HUES64 (cell line): ENCODE data around the gene MTA1.

Experiments used
- H3K27ac ChIP-seq: 2 replicates; pipeline ENCODE4 v1.7.0; 2013; ENCODE audit warnings: low read depth, low read length, inconsistent platforms
- H3K27me3 ChIP-seq: 2 replicates; pipeline ENCODE4 v1.6.1; 2013; ENCODE audit warnings: mild to moderate bottlenecking, low read length; ENCODE audit not compliant: insufficient read depth
- H3K36me3 ChIP-seq: 2 replicates; pipeline ENCODE4 v1.6.1; 2013; ENCODE audit warnings: mild to moderate bottlenecking, low read length; ENCODE audit not compliant: insufficient read depth
- H3K4me1 ChIP-seq: 2 replicates; pipeline ENCODE4 v1.6.1; 2013; ENCODE audit warnings: mild to moderate bottlenecking, low read length, moderate library complexity; ENCODE audit not compliant: insufficient read depth
- H3K4me3 ChIP-seq: 2 replicates; pipeline ENCODE4 v1.5.1; 2013; ENCODE audit warnings: mild to moderate bottlenecking, low read length, moderate library complexity
- H3K9ac ChIP-seq: 2 replicates; pipeline ENCODE4 v1.6.1; 2013; ENCODE audit warnings: mild to moderate bottlenecking, low read depth, low read length
- H3K9me3 ChIP-seq: 2 replicates; pipeline ENCODE4 v1.6.1; 2013; ENCODE audit warnings: low read depth, low read length; ENCODE audit not compliant: insufficient read depth
- WGBS: fragments of 150-250, 120-280 bp; methylation state at CpG from one replicate; pipeline ENCODE4 v1.1.7; 2013; ENCODE audit warnings: missing lambda C conversion rate; 5-methylcytosine and 5-hydroxymethylcytosine counted together

MTA1 gene

GRCh38 chr14:105448706-105449111, 29.1 kb downstream of the MTA1 start:
- Histone ChIP-seq H3K9ac (no peak overlapping the region), H3K27ac (no peak overlapping the region)

GRCh38 chr14:105449276-105450122, 29.9 kb downstream of the MTA1 start:
- no peak overlapping the region for H3K4me3 ChIP-seq
- H3K9ac ChIP-seq = no peak overlapping the region

More at GRCh38 chr14:105448706-105449111, 29.1 kb downstream of the MTA1 start:
- no peaks in the 10 kb centered on the region for H3K27me3 ChIP-seq
- H3K9me3 ChIP-seq = no peaks in the 10 kb centered on the region
- WGBS = 76% methylated on average over 16 of the region's 16 CpGs
- no peaks in the 10 kb centered on the region for H3K4me1 ChIP-seq
- H3K36me3 ChIP-seq = peaks cover 54% of the 10 kb centered on the region
- no peak overlapping the region for H3K4me3 ChIP-seq

GRCh38 chr14:105450123-105450505, 30.5 kb downstream of the MTA1 start:
- Histone ChIP-seq H3K9me3 (no peaks in the 10 kb centered on the region), H3K4me3 (no peak overlapping the region), H3K4me1 (no peaks in the 10 kb centered on the region), H3K27ac (no peak overlapping the region), H3K9ac (no peak overlapping the region), H3K36me3 (peaks cover 68% of the 10 kb centered on the region), H3K27me3 (no peaks in the 10 kb centered on the region)
- WGBS = 95% methylated on average over 22 of the region's 22 CpGs

More at GRCh38 chr14:105449276-105450122, 29.9 kb downstream of the MTA1 start:
- H3K9me3 ChIP-seq = no peaks in the 10 kb centered on the region
- H3K36me3 ChIP-seq = peaks cover 62% of the 10 kb centered on the region
- 96% methylated on average over 47 of the region's 47 CpGs for WGBS
- no peaks in the 10 kb centered on the region for H3K4me1 ChIP-seq
- no peak overlapping the region for H3K27ac ChIP-seq
- H3K27me3 ChIP-seq = no peaks in the 10 kb centered on the region

GRCh38 chr14:105450864-105451720, 31.5 kb downstream of the MTA1 start:
- Histone ChIP-seq H3K9ac (no peak overlapping the region), H3K4me1 (no peaks in the 10 kb centered on the region), H3K36me3 (peaks cover 76% of the 10 kb centered on the region), H3K27ac (no peak overlapping the region), H3K9me3 (no peaks in the 10 kb centered on the region), H3K4me3 (no peak overlapping the region), H3K27me3 (no peaks in the 10 kb centered on the region)
- 95% methylated on average over 29 of the region's 29 CpGs for whole genome bisulfite sequencing

GRCh38 chr14:105452963-105453362, 33.3 kb downstream of the MTA1 start:
- Histone ChIP-seq H3K4me1 (no peaks in the 10 kb centered on the region), H3K36me3 (peaks cover 85% of the 10 kb centered on the region), H3K9me3 (no peaks in the 10 kb centered on the region)

GRCh38 chr14:105453847-105454246, 34.2 kb downstream of the MTA1 start:
- H3K27me3 ChIP-seq = no peaks in the 10 kb centered on the region
- H3K9ac ChIP-seq = no peak overlapping the region
- no peaks in the 10 kb centered on the region for H3K9me3 ChIP-seq
- H3K36me3 ChIP-seq = peaks cover 92% of the 10 kb centered on the region
- no peaks in the 10 kb centered on the region for H3K4me1 ChIP-seq
- no peak overlapping the region for H3K4me3 ChIP-seq
- WGBS = 92% methylated on average over 14 of the region's 14 CpGs
- H3K27ac ChIP-seq = no peak overlapping the region

More at GRCh38 chr14:105452963-105453362, 33.3 kb downstream of the MTA1 start:
- no peak overlapping the region for H3K27ac ChIP-seq
- H3K27me3 ChIP-seq = no peaks in the 10 kb centered on the region
- WGBS = 89% methylated on average over 14 of the region's 14 CpGs
- no peak overlapping the region for H3K9ac ChIP-seq
- no peak overlapping the region for H3K4me3 ChIP-seq

- H3K4me3 ChIP-seq = no peak overlapping the region
- no peaks in the 10 kb centered on the region for H3K9me3 ChIP-seq
- H3K27ac ChIP-seq = no peak overlapping the region
- peaks cover 82% of the 10 kb centered on the region for H3K36me3 ChIP-seq
- no peaks in the 10 kb centered on the region for H3K4me1 ChIP-seq
- no peaks in the 10 kb centered on the region for H3K27me3 ChIP-seq
- no peak overlapping the region for H3K9ac ChIP-seq
- 96% methylated on average over 22 of the region's 22 CpGs for WGBS
These were observed 35.5 kb downstream of the MTA1 start for GRCh38 chr14:105455086-105455640.

- H3K27me3 ChIP-seq = no peaks in the 10 kb centered on the region
- H3K36me3 ChIP-seq = peaks cover 82% of the 10 kb centered on the region
- H3K9ac ChIP-seq = no peak overlapping the region
- no peaks in the 10 kb centered on the region for H3K4me1 ChIP-seq
- WGBS = 90% methylated on average over 22 of the region's 22 CpGs
- H3K27ac ChIP-seq = no peak overlapping the region
- H3K4me3 ChIP-seq = no peak overlapping the region
- H3K9me3 ChIP-seq = no peaks in the 10 kb centered on the region
These were observed 36.4 kb downstream of the MTA1 start for GRCh38 chr14:105455766-105456660.

GRCh38 chr14:105456736-105457617, 37.4 kb downstream of the MTA1 start:
- H3K27me3 ChIP-seq = no peaks in the 10 kb centered on the region
- no peak overlapping the region for H3K27ac ChIP-seq
- no peak overlapping the region for H3K4me3 ChIP-seq
- H3K4me1 ChIP-seq = no peaks in the 10 kb centered on the region
- 96% methylated on average over 22 of the region's 22 CpGs for WGBS
- no peak overlapping the region for H3K9ac ChIP-seq
- H3K36me3 ChIP-seq = peaks cover 83% of the 10 kb centered on the region
- H3K9me3 ChIP-seq = no peaks in the 10 kb centered on the region

GRCh38 chr14:105458010-105458409, 38.4 kb downstream of the MTA1 start:
- Histone ChIP-seq H3K27me3 (no peaks in the 10 kb centered on the region), H3K4me1 (no peaks in the 10 kb centered on the region), H3K9ac (no peak overlapping the region), H3K9me3 (no peaks in the 10 kb centered on the region), H3K36me3 (peaks cover 81% of the 10 kb centered on the region), H3K4me3 (no peak overlapping the region), H3K27ac (no peak overlapping the region)
- WGBS = 91% methylated on average over 18 of the region's 18 CpGs
